CD14-positive monocyte (primary cell): ENCODE data around the gene TMEM87A. TPM values are rescaled to one million over a fixed set of nuclear protein-coding genes. Genes with fewer than 3 reads are reported as not detected.

Source experiments
- DNase-seq, 3 donors: peaks; one replicate each; pipeline ENCODE4 v3.0.0-alpha.2; 2011 to 2022
- H2AFZ ChIP-seq: 2 replicates; pipeline ENCODE4 v1.6.0; 2012; ENCODE audit warnings: mild to moderate bottlenecking, low read depth, low read length, inconsistent platforms; ENCODE audit not compliant: insufficient read depth, poor library complexity, severe bottlenecking
- H3K27ac ChIP-seq, 2 donors: 1 replicate in 1 of 2; 2 replicates in 1 of 2; pipeline ENCODE4 v1.5.1; 2012 to 2013; ENCODE audit warnings: low read length in 2 of 2, control low read depth in 1 of 2, inconsistent platforms in 1 of 2, low read depth in 1 of 2, mild to moderate bottlenecking in 1 of 2
- H3K27me3 ChIP-seq, 2 donors: one replicate each; pipeline versions ENCODE4 v1.6.0 to v1.6.1; 2011 to 2013; ENCODE audit warnings: low read length in 2 of 2; ENCODE audit not compliant: control insufficient read depth in 2 of 2, insufficient read depth in 2 of 2
- H3K36me3 ChIP-seq, 2 donors: replicated peaks in 1 of 2; 1 replicate in 1 of 2; 2 replicates in 1 of 2; pipeline versions ENCODE4 v1.5.1 to v1.6.1; 2012 to 2013; ENCODE audit warnings: low read length in 2 of 2, control low read depth in 1 of 2, inconsistent platforms in 1 of 2, mild to moderate bottlenecking in 1 of 2; ENCODE audit not compliant: insufficient read depth in 2 of 2, control insufficient read depth in 1 of 2
- H3K4me1 ChIP-seq, 2 donors: 1 replicate in 1 of 2; 2 replicates in 1 of 2; pipeline versions ENCODE4 v1.5.1 to v1.6.1; 2012 to 2013; ENCODE audit warnings: low read length in 2 of 2, control low read depth in 1 of 2, inconsistent platforms in 1 of 2, mild to moderate bottlenecking in 1 of 2, moderate library complexity in 1 of 2; ENCODE audit not compliant: insufficient read depth in 2 of 2, control insufficient read depth in 1 of 2
- H3K4me2 ChIP-seq: replicated peaks from 2 replicates; pipeline ENCODE3; 2012; ENCODE audit warnings: low read length, moderate library complexity, mild to moderate bottlenecking; ENCODE audit not compliant: poor library complexity, severe bottlenecking; ENCODE audit errors: extremely low read depth
- H3K4me3 ChIP-seq, 3 experiments: fragments of 200-600 bp in 1 of 3; sonication (generic) in 1 of 3; replicated peaks in 1 of 3; 1 replicate in 2 of 3; 2 replicates in 1 of 3; pipeline ENCODE4 v1.5.1; 2011 to 2013; ENCODE audit warnings: low read length in 3 of 3, mild to moderate bottlenecking in 3 of 3, control low read depth in 2 of 3, low read depth in 2 of 3, inconsistent platforms in 1 of 3, moderate library complexity in 1 of 3
- H3K79me2 ChIP-seq: 2 replicates; pipeline ENCODE4 v1.6.0; 2012; ENCODE audit warnings: mild to moderate bottlenecking, control low read depth, inconsistent platforms, low read length, moderate library complexity; ENCODE audit not compliant: insufficient read depth
- H3K9ac ChIP-seq: 2 replicates; pipeline ENCODE4 v1.6.0; 2017; ENCODE audit warnings: low read length, mild to moderate bottlenecking; ENCODE audit not compliant: insufficient read depth, poor library complexity, severe bottlenecking
- H3K9me3 ChIP-seq, 2 donors: replicated peaks in 1 of 2; 1 replicate in 1 of 2; 2 replicates in 1 of 2; pipeline versions ENCODE4 v1.5.1 to v1.6.1; 2012 to 2013; ENCODE audit warnings: low read length in 2 of 2, control low read depth in 1 of 2; ENCODE audit not compliant: control insufficient read depth in 1 of 2, insufficient read depth in 1 of 2
- H4K20me1 ChIP-seq: 2 replicates; pipeline ENCODE4 v1.6.0; 2012; ENCODE audit warnings: mild to moderate bottlenecking, low read length, control low read depth, moderate library complexity; ENCODE audit not compliant: insufficient read depth
- H3K27ac Mint-ChIP-seq, 7 donors: one replicate each; pipeline ENCODE4 v1.8.0; 2020; ENCODE audit warnings: mild to moderate bottlenecking in 7 of 7, mixed read lengths in 7 of 7, moderate library complexity in 6 of 7, inconsistent platforms in 2 of 7
- H3K27me3 Mint-ChIP-seq, 3 donors: one replicate each; pipeline ENCODE4 v1.8.0; 2021 to 2022; ENCODE audit warnings: low read depth in 3 of 3, mild to moderate bottlenecking in 3 of 3, mixed read lengths in 3 of 3, moderate library complexity in 3 of 3, inconsistent platforms in 1 of 3
- H3K36me3 Mint-ChIP-seq, 2 donors: one replicate each; pipeline ENCODE4 v1.8.0; 2020; ENCODE audit warnings: mixed read lengths in 2 of 2, inconsistent platforms in 1 of 2, mild to moderate bottlenecking in 1 of 2
- H3K4me1 Mint-ChIP-seq: one replicate; pipeline ENCODE4 v1.8.0; 2020; ENCODE audit warnings: mild to moderate bottlenecking, mixed read lengths
- H3K4me3 Mint-ChIP-seq, 2 donors: one replicate each; pipeline ENCODE4 v1.8.0; 2020; ENCODE audit warnings: mild to moderate bottlenecking in 2 of 2, mixed read lengths in 2 of 2, moderate library complexity in 1 of 2
- H3K9me3 Mint-ChIP-seq, 7 donors: one replicate each; pipeline ENCODE4 v1.8.0; 2020 to 2022; ENCODE audit warnings: mixed read lengths in 7 of 7, mild to moderate bottlenecking in 6 of 7, moderate library complexity in 6 of 7, inconsistent platforms in 2 of 7
- WGBS: methylation state at CpG from one replicate; pipeline ENCODE4 v1.1.5; 2013; ENCODE audit warnings: missing lambda C conversion rate; ENCODE audit not compliant: insufficient coverage; 5-methylcytosine and 5-hydroxymethylcytosine counted together
- intact Hi-C, 2 donors: fragments of 100-400 bp; cut with micrococcal nuclease; formaldehyde crosslinking; loops; one replicate each; pipeline versions ENCODE4 v1.15.0 to v1.15.1; 2023
- polyA plus RNA-seq, 3 donors: library from polyadenylated mRNA; depleted of rRNA in 1 of 3; unstranded in 2 of 3; stranded (reverse) in 1 of 3; fragments of 300-500 nt in 2 of 3; fragments of >200 nt in 1 of 3; fragmentation: Illumina TruSeq in 2 of 3; gene quantifications; 1 replicate in 2 of 3; 2 replicates in 1 of 3; pipeline ENCODE4 v1.2.3, GENCODE V29; 2012 to 2021
- TF ChIP-seq, protein P1 (sequence below): fragments of 200-600 bp; IDR thresholded peaks from one replicate; pipeline ENCODE4 v1.8.0; 2022; ENCODE audit warnings: antibody characterized with exemption, mild to moderate bottlenecking

TMEM87A gene
- polyA plus RNA-seq, 3 donors: 24.4 to 49.4 (median 39.3) TPM

DNA sequence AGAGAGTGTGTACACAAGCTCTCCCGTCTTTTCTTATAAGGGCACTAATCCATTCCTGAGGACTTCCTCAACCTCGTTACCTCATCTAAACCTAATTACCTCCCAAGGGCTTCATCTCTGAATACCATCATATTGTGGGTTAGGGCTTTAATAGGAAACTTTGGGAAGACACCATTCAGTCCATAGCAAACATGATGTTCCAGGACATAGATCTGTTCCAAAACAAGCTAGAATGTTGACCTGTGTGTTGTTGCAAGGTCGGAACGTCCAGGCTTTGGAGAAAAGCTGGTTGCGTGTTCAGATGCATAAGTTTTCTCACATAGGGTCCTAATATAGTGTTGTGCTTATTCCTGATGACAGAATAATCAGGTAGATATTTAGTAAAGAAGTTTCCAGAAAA is 9.7 kb upstream of the TMEM87A start:
- intact Hi-C loops: no loop called here
- WGBS: 67% methylated on average over 3 of the region's 5 CpGs
- H3K27ac Mint-ChIP-seq: peak overlapping the region in 2 of 7 donors; percentile 19 to 37

DNA sequence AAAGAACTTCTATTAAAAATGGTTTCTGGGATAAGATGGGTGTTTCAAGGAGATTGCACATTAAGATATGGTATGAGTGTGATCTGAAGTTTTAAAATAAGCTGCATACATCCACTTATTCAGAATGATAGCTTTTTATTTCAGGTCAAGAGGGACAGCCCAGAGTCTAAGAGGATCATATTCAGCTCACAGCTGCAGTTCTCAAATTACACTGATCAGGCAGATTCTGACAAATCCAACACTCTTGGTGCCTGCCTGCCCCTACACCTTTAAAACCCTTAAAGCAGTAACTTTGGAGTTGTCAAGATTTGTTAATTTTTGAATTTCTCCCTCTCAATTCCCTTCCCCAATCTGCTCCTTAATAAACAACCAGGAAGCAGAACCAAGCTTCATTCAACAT is 9.1 kb upstream of the TMEM87A start:
- no peaks in the 10 kb centered on the region for H3K9me3 ChIP-seq
- no peaks in the 10 kb centered on the region for H4K20me1 ChIP-seq
- TF ChIP-seq, protein P1, sequence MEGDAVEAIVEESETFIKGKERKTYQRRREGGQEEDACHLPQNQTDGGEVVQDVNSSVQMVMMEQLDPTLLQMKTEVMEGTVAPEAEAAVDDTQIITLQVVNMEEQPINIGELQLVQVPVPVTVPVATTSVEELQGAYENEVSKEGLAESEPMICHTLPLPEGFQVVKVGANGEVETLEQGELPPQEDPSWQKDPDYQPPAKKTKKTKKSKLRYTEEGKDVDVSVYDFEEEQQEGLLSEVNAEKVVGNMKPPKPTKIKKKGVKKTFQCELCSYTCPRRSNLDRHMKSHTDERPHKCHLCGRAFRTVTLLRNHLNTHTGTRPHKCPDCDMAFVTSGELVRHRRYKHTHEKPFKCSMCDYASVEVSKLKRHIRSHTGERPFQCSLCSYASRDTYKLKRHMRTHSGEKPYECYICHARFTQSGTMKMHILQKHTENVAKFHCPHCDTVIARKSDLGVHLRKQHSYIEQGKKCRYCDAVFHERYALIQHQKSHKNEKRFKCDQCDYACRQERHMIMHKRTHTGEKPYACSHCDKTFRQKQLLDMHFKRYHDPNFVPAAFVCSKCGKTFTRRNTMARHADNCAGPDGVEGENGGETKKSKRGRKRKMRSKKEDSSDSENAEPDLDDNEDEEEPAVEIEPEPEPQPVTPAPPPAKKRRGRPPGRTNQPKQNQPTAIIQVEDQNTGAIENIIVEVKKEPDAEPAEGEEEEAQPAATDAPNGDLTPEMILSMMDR: no peak
- H3K27me3 ChIP-seq: no peaks in the 10 kb centered on the region
- H3K4me1 ChIP-seq: peaks cover 35 to 40% of the 10 kb centered on the region in 2 donors
- peaks cover 49 to 55% of the 10 kb centered on the region in 2 donors for H3K36me3 Mint-ChIP-seq
- peaks cover 44% of the 10 kb centered on the region for H3K4me1 Mint-ChIP-seq
- DNase-seq: no peak
- no peak overlapping the region for H2AFZ ChIP-seq
- H3K4me2 ChIP-seq: no peak overlapping the region
- intact Hi-C loops: no loop called here
- H3K36me3 ChIP-seq: peaks cover 47 to 64% of the 10 kb centered on the region in 2 donors
- H3K27me3 Mint-ChIP-seq: peaks cover 0 to 2% (median 0%) of the 10 kb centered on the region in 3 donors
- no peak overlapping the region for H3K9ac ChIP-seq
- no peak overlapping the region for H3K27ac ChIP-seq
- peaks cover 18% of the 10 kb centered on the region for H3K79me2 ChIP-seq
- H3K27ac Mint-ChIP-seq: peak overlapping the region in 1 of 7 donors; percentile 19
- H3K4me3 ChIP-seq: no peak overlapping the region
- no peaks in the 10 kb centered on the region for H3K9me3 Mint-ChIP-seq
- no peak overlapping the region for H3K4me3 Mint-ChIP-seq

More for the DNA sequence above, 9.7 kb upstream of the TMEM87A start:
- Mint-ChIP-seq H3K27me3 (no peaks in the 10 kb centered on the region), H3K4me1 (peaks cover 44% of the 10 kb centered on the region), H3K4me3 (no peak overlapping the region), H3K9me3 (no peaks in the 10 kb centered on the region), H3K36me3 (peaks cover 53 to 61% of the 10 kb centered on the region in 2 donors)
- no peak for DNase-seq
- Histone ChIP-seq H3K79me2 (peaks cover 16% of the 10 kb centered on the region), H3K9me3 (no peaks in the 10 kb centered on the region), H3K9ac (no peak overlapping the region), H3K4me3 (no peak overlapping the region), H3K27ac (peak overlapping the region in 1 of 2 donors; percentile 45), H3K36me3 (peaks cover 51 to 70% of the 10 kb centered on the region in 2 donors), H3K4me1 (peaks cover 35 to 40% of the 10 kb centered on the region in 2 donors), H3K4me2 (no peak overlapping the region), H4K20me1 (no peaks in the 10 kb centered on the region), H3K27me3 (no peaks in the 10 kb centered on the region), H2AFZ (no peak overlapping the region)
- TF ChIP-seq, protein P1: no peak
